ENCODE results near the gene PDK2. TPM values are rescaled to one million over a fixed set of nuclear protein-coding genes. Genes with fewer than 3 reads are reported as not detected.

The PDK2 gene
- total RNA-seq, 4 donors from 2014 or later, result 42.5 to 79.3 (median 64.5) TPM

- no peak for TF ChIP-seq CTCF (IDR thresholded peaks at IDR 0.05)
- TF ChIP-seq POLR2A (IDR thresholded peaks at IDR 0.05), result no peak
- Histone ChIP-seq H3K9me3 (no peaks in the 10 kb centered on the region), H3K36me3 (peaks cover 19 to 25% of the 10 kb centered on the region in 2 donors), H3K4me1 (peaks cover 30 to 32% of the 10 kb centered on the region in 2 donors), H3K27me3 (no peaks in the 10 kb centered on the region), H3K4me3 (replicated peaks in 1 of 3) (peak overlapping the region in 1 of 3 donors; percentile 76), H3K27ac (peak overlapping the region; percentile 55 to 86 (median 85))
- peak in 1 of 2 donors; percentile 26 for DNase-seq
- intact Hi-C loops (cut with DNase I), result loop anchor here (5.0 kb wide), 1 partner anchor 35 kb away; no protein-coding TSS in a partner anchor
- WGBS, 2 donors, result 52 to 73% methylated on average over 13 to 15 of the region's 15 CpGs
Observed at GRCh38 chr17:50146927-50147665, 51.9 kb downstream of the PDK2 start.

GRCh38 chr17:50147841-50148225, 52.7 kb downstream of the PDK2 start:
- no peaks in the 10 kb centered on the region for H3K27me3 ChIP-seq
- TF ChIP-seq CTCF (IDR thresholded peaks at IDR 0.05), result no peak
- TF ChIP-seq POLR2A (IDR thresholded peaks at IDR 0.05), result no peak
- peak overlapping the region; percentile 55 to 86 (median 85) for H3K27ac ChIP-seq
- intact Hi-C loops (cut with DNase I), result loop anchor here (5.0 kb wide), 1 partner anchor 36 kb away; no protein-coding TSS in a partner anchor
- H3K9me3 ChIP-seq, result no peaks in the 10 kb centered on the region
- H3K4me3 ChIP-seq (replicated peaks in 1 of 3), result peak overlapping the region in 1 of 3 donors; percentile 76
- H3K36me3 ChIP-seq, result peaks cover 19 to 22% of the 10 kb centered on the region in 2 donors
- DNase-seq, result no peak
- peaks cover 37 to 39% of the 10 kb centered on the region in 2 donors for H3K4me1 ChIP-seq
- whole genome bisulfite sequencing, 2 donors, result 6 to 17% methylated on average over 5 of the region's 5 CpGs

- Histone ChIP-seq H3K27ac (peak overlapping the region; percentile 50 to 86 (median 85)), H3K4me3 (replicated peaks in 1 of 3) (peak overlapping the region in 2 of 3 donors; percentile 76 to 86), H3K36me3 (peaks cover 16% of the 10 kb centered on the region in 2 donors), H3K9me3 (no peaks in the 10 kb centered on the region), H3K4me1 (peaks cover 39 to 42% of the 10 kb centered on the region in 2 donors), H3K27me3 (no peaks in the 10 kb centered on the region)
- WGBS, 2 donors, result 1% methylated on average over 17 to 20 of the region's 25 CpGs
- intact Hi-C loops (cut with DNase I), result loop anchor here (5.0 kb wide), 1 partner anchor 36 kb away; no protein-coding TSS in a partner anchor
- peak in 2 of 6 experiments; percentile 9 to 17 for TF ChIP-seq CTCF (IDR thresholded peaks at IDR 0.05)
- no peak for TF ChIP-seq POLR2A (IDR thresholded peaks at IDR 0.05)
- peak; percentile 80 to 84 for DNase-seq
Observed at GRCh38 chr17:50148226-50149090, 53.3 kb downstream of the PDK2 start.

- H3K36me3 ChIP-seq, result peaks cover 10% of the 10 kb centered on the region in 2 donors
- peaks cover 39 to 48% of the 10 kb centered on the region in 2 donors for H3K4me1 ChIP-seq
- 0 to 5% methylated on average over 8 of the region's 30 CpGs for WGBS, 2 donors
- intact Hi-C loops (cut with DNase I), result loop anchor here (5.0 kb wide), 1 partner anchor 37 kb away; no protein-coding TSS in a partner anchor
- H3K9me3 ChIP-seq, result no peaks in the 10 kb centered on the region
- H3K27ac ChIP-seq, result peak overlapping the region; percentile 50 to 86 (median 85)
- H3K27me3 ChIP-seq, result no peaks in the 10 kb centered on the region
- H3K4me3 ChIP-seq (replicated peaks in 1 of 3), result peak overlapping the region in 2 of 3 donors; percentile 76 to 86
- TF ChIP-seq CTCF (IDR thresholded peaks at IDR 0.05) (no peak), POLR2A (IDR thresholded peaks at IDR 0.05) (no peak)
- DNase-seq, result no peak
Observed at GRCh38 chr17:50149091-50149416, 53.9 kb downstream of the PDK2 start.
